ENCODE results near the gene HIVEP1.

GRCh38 chr6:12112540-12113189, 100.6 kb downstream of the HIVEP1 start:
- TF ChIP-seq CTCF (IDR thresholded peaks at IDR 0.05): no peak
- no peak for TF ChIP-seq TCF7L2 (IDR thresholded peaks at IDR 0.05; ENCODE audit: low read depth, low read length)

All from Panc1 (cell line).